ENCODE data around the gene EOMES.

EOMES gene

GRCh38 chr3:27720899-27721716 is 1.0 kb downstream of the EOMES start:
- no peak for DNase-seq

- no peak for DNase-seq
Measured at GRCh38 chr3:27719314-27720003, 2.7 kb downstream of the EOMES start.

GRCh38 chr3:27718459-27718858 is 3.7 kb downstream of the EOMES start:
- DNase-seq, result no peak

GRCh38 chr3:27717200-27717852 is 4.8 kb downstream of the EOMES start:
- DNase-seq, result no peak

GRCh38 chr3:27716309-27716708 is 5.8 kb downstream of the EOMES start:
- no peak for DNase-seq

- DNase-seq, result no peak
Measured at GRCh38 chr3:27715863-27716262, 6.3 kb downstream of the EOMES start.

- no peak for DNase-seq
Measured at GRCh38 chr3:27715454-27715806, 6.7 kb downstream of the EOMES start.

DNA sequence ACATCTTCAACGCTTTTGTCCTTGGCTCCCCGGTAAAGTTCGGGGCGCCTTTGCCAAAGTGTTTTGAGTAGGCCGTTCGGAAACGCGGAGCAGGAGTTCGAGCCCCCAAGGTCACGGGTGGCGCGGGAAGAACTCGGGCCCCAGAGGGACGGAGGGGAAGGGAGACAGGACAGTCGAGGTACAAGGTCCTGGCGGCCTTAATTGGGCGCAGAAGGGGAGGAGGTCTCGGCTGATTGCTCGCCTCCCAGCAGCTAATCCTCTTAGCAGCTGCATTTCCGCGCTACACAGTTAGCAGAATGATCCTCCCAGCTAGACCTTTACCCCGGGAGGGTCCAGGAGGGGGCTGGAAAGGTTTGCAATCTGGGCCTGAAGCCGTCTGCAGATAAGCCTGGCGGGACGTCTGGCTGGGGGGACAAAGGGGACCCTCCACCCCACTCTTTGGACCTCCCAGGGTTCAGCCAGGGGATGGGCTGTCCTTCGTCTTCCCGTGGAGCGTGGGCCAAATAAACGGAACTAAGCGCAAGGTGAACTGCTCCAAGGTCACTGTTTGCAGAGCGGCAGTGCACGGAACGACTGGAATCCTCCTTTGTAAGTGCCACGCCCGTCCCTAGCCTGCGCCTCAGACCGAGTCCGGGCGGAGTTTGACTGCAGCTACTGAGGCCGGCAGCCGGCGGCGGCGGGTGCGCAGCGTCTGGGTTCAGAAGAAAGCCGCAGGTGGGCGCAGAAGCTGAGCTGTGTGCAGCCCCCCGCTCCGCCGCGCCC is 7.2 kb downstream of the EOMES start:
- DNase-seq, result no peak

DNA sequence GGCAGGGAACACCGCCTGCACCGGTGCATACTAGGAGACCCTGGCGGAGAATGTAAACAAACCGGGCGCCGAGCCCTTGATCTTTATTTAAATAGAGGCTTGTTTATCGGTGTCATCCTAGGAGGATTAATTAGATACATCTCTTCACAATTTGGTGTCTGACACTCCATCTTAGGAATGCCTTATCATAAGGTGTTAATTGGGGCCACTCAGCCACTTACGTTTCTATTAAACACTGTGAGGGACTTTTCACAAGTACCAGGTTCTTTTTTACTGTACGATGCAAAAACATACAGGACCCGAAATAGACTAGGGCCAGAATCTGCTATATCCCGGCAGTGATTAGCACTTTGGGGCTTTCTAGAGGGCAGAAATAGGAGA is 8.0 kb downstream of the EOMES start:
- no peak for DNase-seq

DNA sequence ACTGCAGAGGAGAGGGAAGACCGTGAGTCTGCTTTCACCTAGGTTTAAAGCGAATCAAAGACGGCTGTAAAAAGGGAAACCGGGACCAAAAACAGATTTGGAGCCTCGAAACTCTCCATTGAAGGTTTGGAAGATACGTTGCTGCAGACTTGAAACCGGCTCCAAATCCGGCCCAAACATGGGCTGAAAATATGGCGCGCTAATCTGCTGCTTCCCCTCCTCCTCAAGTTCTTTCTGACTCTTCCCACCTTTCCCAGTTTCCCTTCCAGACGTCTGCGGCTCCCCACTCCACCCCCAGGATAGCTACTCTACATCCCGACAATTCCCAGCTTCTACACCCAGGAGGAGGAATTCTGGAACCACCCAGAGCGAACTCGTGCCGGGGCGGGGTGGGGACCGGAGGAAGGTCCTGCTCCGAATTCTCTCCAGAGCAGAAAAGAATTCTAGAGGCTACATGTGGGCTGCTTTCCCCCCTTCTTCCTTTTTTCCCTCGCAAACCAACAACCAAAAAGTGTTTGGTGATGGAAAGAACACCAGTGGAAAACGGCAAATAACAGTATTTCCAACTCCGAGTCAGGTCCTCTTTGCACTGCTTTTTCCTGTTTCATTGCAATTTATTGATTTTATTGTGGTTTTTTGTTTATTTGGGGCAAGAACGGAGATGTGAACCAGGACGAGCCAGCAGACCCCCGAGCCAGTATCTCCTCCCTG is 8.5 kb downstream of the EOMES start:
- DNase-seq, result no peak

GRCh38 chr3:27713078-27713423 is 9.1 kb downstream of the EOMES start:
- DNase-seq, result no peak

- DNase-seq, result peak; percentile 11 to 75
Measured at GRCh38 chr3:27712136-27713077, 9.7 kb downstream of the EOMES start.

DNA sequence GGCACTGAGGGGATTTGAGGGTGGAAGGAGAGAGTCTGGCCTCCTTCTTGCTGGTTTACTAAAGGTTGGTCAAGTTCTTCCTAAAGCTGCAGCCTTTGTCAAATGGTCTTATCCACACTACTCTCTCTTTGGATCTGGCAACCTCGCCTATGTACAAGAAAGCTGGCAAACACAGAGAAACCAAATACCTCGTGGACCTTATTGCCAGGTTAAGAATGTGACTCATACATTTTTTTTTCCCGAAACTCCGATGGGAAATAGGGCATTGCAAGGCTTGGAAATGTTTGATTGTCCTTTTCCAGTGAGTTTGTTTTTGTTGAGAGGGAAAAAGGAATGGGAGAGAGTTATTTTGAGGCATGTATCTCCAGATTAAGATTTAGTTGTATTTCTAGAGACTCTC is 13.9 kb downstream of the EOMES start:
- DNase-seq, result peak in 1 of 2 experiments; percentile 11

DNA sequence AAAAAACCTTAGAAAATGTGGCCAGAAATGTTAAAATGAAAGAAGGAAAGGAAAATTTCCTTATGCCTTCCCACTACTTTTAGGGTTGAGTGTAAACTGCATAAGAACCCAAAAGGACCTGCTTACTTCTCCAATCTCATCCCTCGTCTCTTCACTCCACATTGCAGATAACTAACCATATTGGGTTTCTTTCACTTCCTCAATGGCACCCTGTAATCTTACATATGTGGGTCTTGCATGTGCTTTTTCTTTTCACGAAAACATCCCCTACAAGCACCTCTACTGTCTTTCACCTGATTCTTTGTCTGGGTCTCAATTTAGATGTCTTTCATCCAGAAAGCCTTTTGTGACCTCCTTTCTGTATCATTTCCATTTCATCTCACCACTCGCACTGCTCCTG is 23.1 kb downstream of the EOMES start:
- no peak for DNase-seq

DNA sequence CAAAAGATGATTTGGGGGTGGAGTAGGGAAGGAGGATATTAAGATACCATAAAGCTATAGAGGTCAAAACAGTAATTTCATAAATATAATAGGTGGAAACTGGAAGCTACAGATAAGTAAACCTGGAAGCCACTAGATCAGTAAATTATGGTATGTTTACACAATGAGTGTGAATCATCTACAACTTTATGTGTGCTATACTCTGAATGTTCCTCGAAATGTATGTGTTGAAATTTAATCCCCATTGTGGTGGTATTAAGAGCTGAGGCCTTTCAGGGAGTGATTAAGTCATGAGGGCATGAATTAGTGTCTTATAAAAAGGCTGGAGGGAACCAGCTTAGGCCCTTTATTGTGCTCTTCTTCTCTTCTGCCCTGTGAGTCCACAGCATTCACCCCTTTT is 25.2 kb downstream of the EOMES start:
- DNase-seq, result no peak

DNA sequence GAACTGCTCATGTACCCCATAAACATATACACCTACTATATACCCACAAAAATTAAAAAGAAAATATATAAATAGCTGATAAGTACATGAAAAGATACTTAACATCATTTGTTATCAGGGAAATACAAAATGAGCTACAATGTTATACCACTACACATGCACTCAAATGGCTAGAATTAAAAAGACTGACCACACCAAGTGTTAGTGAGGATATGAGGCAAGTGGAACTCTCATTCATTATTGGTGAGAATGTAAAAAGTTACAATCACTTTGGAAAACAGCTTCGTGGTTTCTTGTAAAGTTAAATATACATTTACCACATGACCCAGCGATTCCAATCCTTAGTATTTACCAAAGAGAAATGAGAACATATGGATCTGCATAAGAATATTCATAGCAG is 26.5 kb downstream of the EOMES start:
- DNase-seq, result no peak

- DNase-seq, result no peak
Measured at GRCh38 chr3:27688053-27688452, 34.1 kb downstream of the EOMES start.

DNA sequence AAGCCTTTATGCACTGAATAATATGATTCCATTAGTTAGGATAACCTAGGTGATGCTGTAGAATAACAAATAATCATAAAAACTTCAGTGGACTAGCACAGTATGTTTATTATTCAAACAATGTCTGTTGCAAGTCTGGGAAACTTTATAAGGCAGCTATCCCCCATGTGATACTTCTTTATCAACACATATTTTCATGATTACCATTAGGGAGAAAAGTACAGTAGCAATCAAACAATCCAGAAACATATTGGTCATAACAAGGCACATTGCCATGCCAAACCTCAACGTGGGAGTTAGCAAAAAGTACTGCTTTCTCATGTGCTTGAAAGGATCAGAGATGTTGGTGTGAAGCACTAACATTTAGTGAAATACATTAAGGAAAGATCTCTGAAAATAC is 35.5 kb downstream of the EOMES start:
- no peak for DNase-seq

DNA sequence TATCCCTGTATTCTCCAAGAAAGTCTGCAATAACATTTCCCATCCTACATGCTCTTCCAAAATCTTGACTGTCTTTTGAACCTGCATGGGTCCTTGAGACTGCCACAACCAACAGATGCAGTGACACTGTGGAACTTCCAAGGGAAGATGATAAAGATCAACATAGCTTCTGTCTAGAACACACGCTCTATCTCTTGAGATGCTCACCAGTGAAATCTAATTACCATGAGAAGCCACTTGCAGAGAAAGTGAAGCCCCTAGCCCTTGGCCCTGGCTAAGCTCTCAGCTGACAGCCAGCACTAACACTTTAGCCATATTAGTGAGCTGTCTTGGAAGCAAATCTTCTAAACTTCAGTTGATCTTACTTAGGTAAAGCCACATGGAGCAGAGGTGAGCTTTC is 36.6 kb downstream of the EOMES start:
- DNase-seq, result no peak

- no peak for DNase-seq
Measured at GRCh38 chr3:27684302-27684701, 37.8 kb downstream of the EOMES start.

GRCh38 chr3:27681249-27681748 is 40.8 kb downstream of the EOMES start:
- peak; percentile 29 to 69 for DNase-seq

Data from NCI-H446 (cell line).